Measurements from ENCODE around the gene PEX14.

Gene PEX14

DNA sequence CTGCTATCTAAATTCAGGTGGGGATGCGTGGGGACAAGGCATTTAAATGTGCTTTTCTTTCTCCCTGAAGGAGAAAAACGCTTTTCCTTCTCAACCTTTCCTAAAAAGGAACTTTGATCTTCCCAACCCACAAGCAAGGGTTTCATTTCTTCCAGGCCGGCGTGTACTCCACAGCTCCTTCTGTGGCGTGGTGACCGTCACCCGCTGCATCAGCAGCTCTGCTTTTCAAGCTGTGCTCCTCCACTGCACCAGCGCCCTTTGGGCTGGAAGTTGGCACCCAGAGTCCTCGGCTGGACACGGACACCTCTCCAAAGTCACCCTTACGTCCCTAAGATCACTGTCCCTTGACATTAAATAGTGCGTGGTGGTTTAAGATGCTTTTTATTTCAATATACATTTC lies 54.3 kb downstream of the PEX14 start:
- Histone ChIP-seq H3K9me3 (ENCODE audit: low read length) (no peaks in the 10 kb centered on the region), H3K79me2 (ENCODE audit: insufficient read depth, low read length) (no peaks in the 10 kb centered on the region), H3K4me1 (ENCODE audit: insufficient read depth, low read length, severe bottlenecking) (no peaks in the 10 kb centered on the region), H3K27ac (ENCODE audit: low read depth, low read length, poor library complexity, severe bottlenecking) (no peak overlapping the region), H3K9me2 (ENCODE audit: low read depth, low read length) (no peaks in the 10 kb centered on the region), H3K9ac (ENCODE audit: low read length) (no peak overlapping the region), H3K4me3 (ENCODE audit: low read depth, low read length, poor library complexity, severe bottlenecking) (no peak overlapping the region), H3K27me3 (ENCODE audit: insufficient read depth, low read length) (no peaks in the 10 kb centered on the region), H3F3A (ENCODE audit: insufficient read depth, low read length) (no peaks in the 10 kb centered on the region), H4K20me1 (ENCODE audit: insufficient read depth, low read length) (no peaks in the 10 kb centered on the region), H3K4me2 (ENCODE audit: low read length) (no peak overlapping the region), H3K36me3 (ENCODE audit: insufficient read depth, low read length) (no peaks in the 10 kb centered on the region), H2AFZ (ENCODE audit: low read length) (no peak overlapping the region)
- no peak for TF ChIP-seq EZH2 (IDR thresholded peaks at IDR 0.05; ENCODE audit: borderline replicate concordance, low read length)
- TF ChIP-seq, protein P1, sequence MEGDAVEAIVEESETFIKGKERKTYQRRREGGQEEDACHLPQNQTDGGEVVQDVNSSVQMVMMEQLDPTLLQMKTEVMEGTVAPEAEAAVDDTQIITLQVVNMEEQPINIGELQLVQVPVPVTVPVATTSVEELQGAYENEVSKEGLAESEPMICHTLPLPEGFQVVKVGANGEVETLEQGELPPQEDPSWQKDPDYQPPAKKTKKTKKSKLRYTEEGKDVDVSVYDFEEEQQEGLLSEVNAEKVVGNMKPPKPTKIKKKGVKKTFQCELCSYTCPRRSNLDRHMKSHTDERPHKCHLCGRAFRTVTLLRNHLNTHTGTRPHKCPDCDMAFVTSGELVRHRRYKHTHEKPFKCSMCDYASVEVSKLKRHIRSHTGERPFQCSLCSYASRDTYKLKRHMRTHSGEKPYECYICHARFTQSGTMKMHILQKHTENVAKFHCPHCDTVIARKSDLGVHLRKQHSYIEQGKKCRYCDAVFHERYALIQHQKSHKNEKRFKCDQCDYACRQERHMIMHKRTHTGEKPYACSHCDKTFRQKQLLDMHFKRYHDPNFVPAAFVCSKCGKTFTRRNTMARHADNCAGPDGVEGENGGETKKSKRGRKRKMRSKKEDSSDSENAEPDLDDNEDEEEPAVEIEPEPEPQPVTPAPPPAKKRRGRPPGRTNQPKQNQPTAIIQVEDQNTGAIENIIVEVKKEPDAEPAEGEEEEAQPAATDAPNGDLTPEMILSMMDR (IDR thresholded peaks at IDR 0.05; ENCODE audit: low read length) = no peak

DNA sequence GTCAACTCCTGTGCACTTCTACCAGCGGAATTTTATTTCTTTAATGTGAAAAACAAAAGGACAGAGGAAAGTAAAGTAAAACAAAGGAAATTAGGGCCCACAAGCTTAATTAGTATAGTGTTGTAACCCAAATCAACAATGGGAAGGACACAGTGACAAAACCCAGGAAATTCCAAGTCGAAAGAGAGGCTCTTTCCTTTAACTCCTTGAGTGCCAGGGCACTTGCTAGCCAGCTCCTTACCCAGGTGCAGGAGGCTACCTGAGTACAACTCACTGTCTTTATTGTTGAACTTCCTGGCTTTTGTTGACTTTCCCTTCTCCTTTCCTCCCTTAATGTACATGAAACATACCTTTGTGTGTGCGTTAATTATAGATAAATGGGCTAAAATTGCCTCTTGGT lies 55.0 kb downstream of the PEX14 start:
- Histone ChIP-seq H3K9me3 (ENCODE audit: low read length) (no peaks in the 10 kb centered on the region), H2AFZ (ENCODE audit: low read length) (no peak overlapping the region), H3K79me2 (ENCODE audit: insufficient read depth, low read length) (no peaks in the 10 kb centered on the region), H3K9ac (ENCODE audit: low read length) (no peak overlapping the region), H3K36me3 (ENCODE audit: insufficient read depth, low read length) (no peaks in the 10 kb centered on the region), H3K4me2 (ENCODE audit: low read length) (no peak overlapping the region), H3K4me3 (ENCODE audit: low read depth, low read length, poor library complexity, severe bottlenecking) (no peak overlapping the region), H3K27ac (ENCODE audit: low read depth, low read length, poor library complexity, severe bottlenecking) (no peak overlapping the region), H3K27me3 (ENCODE audit: insufficient read depth, low read length) (no peaks in the 10 kb centered on the region), H3K4me1 (ENCODE audit: insufficient read depth, low read length, severe bottlenecking) (no peaks in the 10 kb centered on the region), H4K20me1 (ENCODE audit: insufficient read depth, low read length) (no peaks in the 10 kb centered on the region), H3F3A (ENCODE audit: insufficient read depth, low read length) (no peaks in the 10 kb centered on the region), H3K9me2 (ENCODE audit: low read depth, low read length) (no peaks in the 10 kb centered on the region)
- TF ChIP-seq, protein P1 (IDR thresholded peaks at IDR 0.05; ENCODE audit: low read length) = no peak
- no peak for TF ChIP-seq EZH2 (IDR thresholded peaks at IDR 0.05; ENCODE audit: borderline replicate concordance, low read length)

DNA sequence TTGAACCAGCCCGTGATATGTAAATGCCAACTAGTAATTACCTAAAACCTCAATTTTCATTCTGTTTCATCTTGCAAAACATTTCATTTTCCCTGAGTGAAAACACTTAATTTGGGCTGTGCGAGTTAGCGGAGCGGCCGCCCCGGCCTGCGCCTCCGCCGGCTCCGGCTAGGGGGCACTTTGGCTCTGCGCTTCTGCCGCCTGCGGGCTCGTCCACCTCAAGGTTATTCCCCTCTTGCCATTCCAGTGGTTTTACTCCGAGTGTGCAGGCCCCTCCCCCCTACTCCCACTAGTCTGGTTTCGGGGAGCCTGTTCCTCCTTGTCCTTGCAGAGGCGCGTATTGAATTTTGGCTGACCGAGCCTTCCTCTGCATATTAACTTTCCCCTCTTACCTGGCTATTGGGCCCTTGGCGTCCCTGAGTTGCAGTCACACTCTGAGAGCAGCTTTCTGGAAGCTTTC lies 55.6 kb downstream of the PEX14 start:
- TF ChIP-seq, protein P1 (IDR thresholded peaks at IDR 0.05; ENCODE audit: low read length) = no peak
- no peak for TF ChIP-seq EZH2 (IDR thresholded peaks at IDR 0.05; ENCODE audit: borderline replicate concordance, low read length)
- no peak overlapping the region for H3K4me3 ChIP-seq (ENCODE audit: low read depth, low read length, poor library complexity, severe bottlenecking)
- no peaks in the 10 kb centered on the region for H3K9me2 ChIP-seq (ENCODE audit: low read depth, low read length)
- no peaks in the 10 kb centered on the region for H3K36me3 ChIP-seq (ENCODE audit: insufficient read depth, low read length)
- no peaks in the 10 kb centered on the region for H3K4me1 ChIP-seq (ENCODE audit: insufficient read depth, low read length, severe bottlenecking)
- no peaks in the 10 kb centered on the region for H3K27me3 ChIP-seq (ENCODE audit: insufficient read depth, low read length)
- H2AFZ ChIP-seq (ENCODE audit: low read length) = no peak overlapping the region
- H3K79me2 ChIP-seq (ENCODE audit: insufficient read depth, low read length) = no peaks in the 10 kb centered on the region
- H3K4me2 ChIP-seq (ENCODE audit: low read length) = no peak overlapping the region
- no peak overlapping the region for H3K9ac ChIP-seq (ENCODE audit: low read length)
- no peaks in the 10 kb centered on the region for H4K20me1 ChIP-seq (ENCODE audit: insufficient read depth, low read length)
- H3K27ac ChIP-seq (ENCODE audit: low read depth, low read length, poor library complexity, severe bottlenecking) = no peak overlapping the region
- no peaks in the 10 kb centered on the region for H3K9me3 ChIP-seq (ENCODE audit: low read length)
- H3F3A ChIP-seq (ENCODE audit: insufficient read depth, low read length) = no peaks in the 10 kb centered on the region
